ENCODE data around the gene ARMC6.

Gene ARMC6

GRCh38 chr19:19042732-19043280, 9.4 kb downstream of the ARMC6 start:
- TF ChIP-seq CTCF (IDR thresholded peaks at IDR 0.05; ENCODE audit: low read depth, low read length, missing control alignments), result no peak
- H3K4me3 ChIP-seq (replicated peaks; ENCODE audit: low read depth, low read length), result no peak overlapping the region

GRCh38 chr19:19043481-19043880, 10.1 kb downstream of the ARMC6 start:
- TF ChIP-seq CTCF (IDR thresholded peaks at IDR 0.05; ENCODE audit: low read depth, low read length, missing control alignments), result no peak
- DNase-seq (ENCODE audit: extremely low read depth, low read depth), result no peak
- no peak overlapping the region for H3K4me3 ChIP-seq (replicated peaks; ENCODE audit: low read depth, low read length)

More at GRCh38 chr19:19042732-19043280, 9.4 kb downstream of the ARMC6 start:
- no peak for DNase-seq (ENCODE audit: extremely low read depth, low read depth)

- TF ChIP-seq CTCF (IDR thresholded peaks at IDR 0.05; ENCODE audit: low read depth, low read length, missing control alignments), result no peak
- no peak for DNase-seq (ENCODE audit: extremely low read depth, low read depth)
- no peak overlapping the region for H3K4me3 ChIP-seq (replicated peaks; ENCODE audit: low read depth, low read length)
These were observed 10.5 kb downstream of the ARMC6 start for GRCh38 chr19:19043881-19044280.

GRCh38 chr19:19049406-19049805, 16.0 kb downstream of the ARMC6 start:
- DNase-seq (ENCODE audit: extremely low read depth, low read depth), result no peak
- TF ChIP-seq CTCF (IDR thresholded peaks at IDR 0.05; ENCODE audit: low read depth, low read length, missing control alignments), result no peak
- no peak overlapping the region for H3K4me3 ChIP-seq (replicated peaks; ENCODE audit: low read depth, low read length)

- TF ChIP-seq CTCF (IDR thresholded peaks at IDR 0.05; ENCODE audit: low read depth, low read length, missing control alignments), result no peak
- H3K4me3 ChIP-seq (replicated peaks; ENCODE audit: low read depth, low read length), result no peak overlapping the region
- no peak for DNase-seq (ENCODE audit: extremely low read depth, low read depth)
These were observed 16.7 kb downstream of the ARMC6 start for GRCh38 chr19:19050104-19050503.

GRCh38 chr19:19050731-19051130, 17.3 kb downstream of the ARMC6 start:
- no peak for DNase-seq (ENCODE audit: extremely low read depth, low read depth)
- TF ChIP-seq CTCF (IDR thresholded peaks at IDR 0.05; ENCODE audit: low read depth, low read length, missing control alignments), result no peak
- H3K4me3 ChIP-seq (replicated peaks; ENCODE audit: low read depth, low read length), result no peak overlapping the region
